ENCODE data around the gene TBL1X.

The TBL1X gene

DNA sequence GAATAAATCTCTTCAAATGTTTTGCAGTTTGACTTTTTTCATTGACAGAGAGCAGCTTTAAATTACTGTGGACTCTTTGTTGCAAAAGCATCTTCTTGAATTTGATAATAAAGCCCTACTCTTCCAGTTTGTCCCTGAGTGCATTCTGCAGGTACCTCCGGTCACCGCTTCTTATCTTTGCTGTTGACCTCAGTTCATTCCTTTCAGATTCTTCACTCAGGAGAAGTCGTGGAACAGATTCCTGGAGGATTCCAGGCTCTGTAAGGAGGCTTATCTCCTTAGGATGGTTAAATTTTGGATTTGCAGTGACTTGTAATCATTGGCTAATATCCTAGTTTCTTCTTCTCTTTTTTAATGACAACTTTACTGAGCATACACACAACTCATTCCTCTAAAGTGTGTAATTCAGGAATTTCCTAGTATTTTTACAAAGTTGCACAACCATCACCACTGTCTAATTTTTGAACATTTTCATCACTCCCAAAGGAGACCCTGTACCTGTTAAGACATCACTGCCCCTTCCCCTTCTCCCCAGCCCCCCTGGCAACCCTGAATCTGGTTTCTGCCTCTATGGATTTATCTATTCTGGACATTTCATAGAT is 22.0 kb downstream of the TBL1X start:
- TF ChIP-seq, protein P1, sequence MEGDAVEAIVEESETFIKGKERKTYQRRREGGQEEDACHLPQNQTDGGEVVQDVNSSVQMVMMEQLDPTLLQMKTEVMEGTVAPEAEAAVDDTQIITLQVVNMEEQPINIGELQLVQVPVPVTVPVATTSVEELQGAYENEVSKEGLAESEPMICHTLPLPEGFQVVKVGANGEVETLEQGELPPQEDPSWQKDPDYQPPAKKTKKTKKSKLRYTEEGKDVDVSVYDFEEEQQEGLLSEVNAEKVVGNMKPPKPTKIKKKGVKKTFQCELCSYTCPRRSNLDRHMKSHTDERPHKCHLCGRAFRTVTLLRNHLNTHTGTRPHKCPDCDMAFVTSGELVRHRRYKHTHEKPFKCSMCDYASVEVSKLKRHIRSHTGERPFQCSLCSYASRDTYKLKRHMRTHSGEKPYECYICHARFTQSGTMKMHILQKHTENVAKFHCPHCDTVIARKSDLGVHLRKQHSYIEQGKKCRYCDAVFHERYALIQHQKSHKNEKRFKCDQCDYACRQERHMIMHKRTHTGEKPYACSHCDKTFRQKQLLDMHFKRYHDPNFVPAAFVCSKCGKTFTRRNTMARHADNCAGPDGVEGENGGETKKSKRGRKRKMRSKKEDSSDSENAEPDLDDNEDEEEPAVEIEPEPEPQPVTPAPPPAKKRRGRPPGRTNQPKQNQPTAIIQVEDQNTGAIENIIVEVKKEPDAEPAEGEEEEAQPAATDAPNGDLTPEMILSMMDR (IDR thresholded peaks at IDR 0.05; ENCODE audit: low read depth, low read length) = no peak
- no peak overlapping the region for H3K4me3 ChIP-seq (ENCODE audit: low read depth, low read length)

DNA sequence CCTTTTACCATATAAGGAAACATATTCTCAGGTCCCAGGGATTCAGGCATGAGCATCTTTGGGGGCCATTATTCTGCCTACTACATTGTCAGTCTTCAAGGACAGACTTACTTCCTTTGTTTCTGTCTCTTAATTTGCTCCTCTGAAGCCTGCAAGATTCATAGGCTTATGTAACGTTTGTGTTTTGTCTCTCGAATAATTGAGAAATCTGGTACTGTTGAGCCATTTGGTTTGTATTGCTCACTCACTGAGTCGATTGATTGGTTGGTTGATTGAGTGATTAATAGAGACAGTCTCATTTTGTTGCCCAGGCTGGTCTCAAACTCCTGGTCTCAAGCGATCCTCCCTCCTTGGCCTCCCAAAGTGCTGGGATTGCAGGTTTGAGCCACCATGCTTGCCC is 23.7 kb downstream of the TBL1X start:
- TF ChIP-seq, protein P1 (IDR thresholded peaks at IDR 0.05; ENCODE audit: low read depth, low read length) = no peak
- H3K4me3 ChIP-seq (ENCODE audit: low read depth, low read length) = no peak overlapping the region

DNA sequence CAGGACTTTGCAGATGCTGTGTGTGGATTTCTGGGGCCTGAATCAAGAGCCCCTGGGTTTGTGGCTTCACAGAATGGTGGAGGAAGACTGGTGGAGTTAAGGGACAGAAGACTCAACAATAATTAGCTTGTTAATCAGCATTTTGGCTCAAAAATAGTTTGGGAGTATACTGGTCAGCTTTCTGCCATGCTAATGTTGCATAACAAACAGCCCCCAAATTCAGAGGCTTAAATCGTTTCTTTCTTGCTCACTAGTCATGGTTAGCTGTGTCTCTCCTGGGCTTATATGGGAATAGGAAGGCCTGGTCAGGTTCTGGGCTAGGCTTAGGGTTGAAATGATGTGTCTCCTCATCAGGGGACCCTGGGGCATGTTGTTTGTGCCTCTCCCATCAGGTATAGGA is 24.4 kb downstream of the TBL1X start:
- no peak overlapping the region for H3K4me3 ChIP-seq (ENCODE audit: low read depth, low read length)
- TF ChIP-seq, protein P1 (IDR thresholded peaks at IDR 0.05; ENCODE audit: low read depth, low read length) = no peak

DNA sequence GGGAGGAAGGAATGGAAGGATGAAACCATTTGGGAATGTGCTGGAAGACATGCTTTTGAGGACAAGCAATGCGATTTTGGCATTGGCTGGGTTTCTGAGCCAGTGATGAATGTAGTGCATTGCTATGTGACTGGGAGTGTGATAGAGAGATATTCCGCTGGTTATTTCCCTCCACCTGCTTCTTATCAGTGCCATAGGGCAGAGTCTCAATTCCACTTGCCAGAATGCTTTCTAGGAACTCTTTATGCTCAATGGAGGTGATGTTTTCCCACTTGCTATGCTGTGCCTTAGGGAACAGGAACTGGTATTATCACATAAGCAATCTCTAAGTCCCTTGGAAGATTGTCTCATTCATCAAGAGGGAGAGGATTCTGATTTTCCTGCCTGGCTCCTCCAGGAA is 28.0 kb downstream of the TBL1X start:
- TF ChIP-seq, protein P1 (IDR thresholded peaks at IDR 0.05; ENCODE audit: low read depth, low read length) = no peak
- H3K4me3 ChIP-seq (ENCODE audit: low read depth, low read length) = no peak overlapping the region

DNA sequence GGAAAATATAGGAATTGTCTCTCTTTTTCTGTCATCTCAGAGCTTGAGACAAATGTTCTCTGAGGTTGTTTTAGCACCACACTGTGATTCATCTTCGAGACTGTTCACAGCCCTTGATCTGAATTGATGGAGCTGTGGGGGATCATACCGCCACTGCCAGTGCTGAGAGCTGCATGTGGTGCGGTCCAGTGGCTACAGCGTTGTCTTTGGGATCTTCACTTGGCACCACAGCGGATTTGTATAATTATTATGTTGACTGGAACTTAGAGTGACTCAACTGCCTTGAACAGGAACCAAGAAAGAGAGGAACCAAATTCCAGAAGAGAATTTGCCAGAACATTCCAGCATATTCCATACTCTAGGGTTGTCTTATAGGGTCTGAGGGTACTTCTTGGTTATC is 29.1 kb downstream of the TBL1X start:
- TF ChIP-seq, protein P1 (IDR thresholded peaks at IDR 0.05; ENCODE audit: low read depth, low read length) = no peak
- H3K4me3 ChIP-seq (ENCODE audit: low read depth, low read length) = no peak overlapping the region

DNA sequence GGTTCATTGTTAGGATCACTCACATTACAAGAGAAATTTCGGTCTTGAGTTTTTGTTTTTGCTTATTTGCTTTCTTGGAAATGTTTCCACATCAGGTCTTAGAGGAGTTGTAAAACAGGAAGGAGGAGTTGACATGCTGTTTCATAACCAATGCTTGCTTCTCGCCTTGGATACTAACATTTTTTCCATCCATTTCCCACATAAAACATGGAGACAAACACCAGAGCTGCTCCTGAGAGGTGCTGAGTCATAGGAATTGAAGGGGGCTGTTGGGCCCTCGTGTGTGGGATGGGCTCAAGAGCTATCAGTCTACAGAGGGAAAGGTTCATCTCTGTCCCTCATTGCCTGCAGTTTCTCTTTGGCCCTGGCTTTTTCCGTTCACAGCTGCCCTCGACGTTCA is 29.9 kb downstream of the TBL1X start:
- no peak overlapping the region for H3K4me3 ChIP-seq (ENCODE audit: low read depth, low read length)
- TF ChIP-seq, protein P1 (IDR thresholded peaks at IDR 0.05; ENCODE audit: low read depth, low read length) = no peak

DNA sequence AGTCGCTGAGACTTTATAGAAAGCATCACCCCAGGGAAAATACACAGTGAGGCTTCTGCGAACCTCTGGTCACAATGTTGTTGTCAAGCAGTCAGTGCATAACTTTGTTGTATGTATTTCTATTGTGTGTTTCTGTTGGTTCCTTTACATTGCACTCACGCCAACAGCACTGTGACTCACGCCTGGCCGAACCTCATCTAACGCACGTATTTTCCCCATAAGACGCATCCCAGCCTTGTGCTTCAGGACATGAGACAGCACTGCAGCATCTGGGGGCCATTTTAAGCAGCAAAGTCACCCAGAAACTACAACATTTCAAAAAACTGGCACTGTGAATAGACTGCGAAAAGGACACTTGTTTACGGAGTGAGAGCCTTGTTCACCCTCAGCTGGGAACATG is 30.6 kb downstream of the TBL1X start:
- no peak overlapping the region for H3K4me3 ChIP-seq (ENCODE audit: low read depth, low read length)

More for the DNA sequence above, 30.6 kb downstream of the TBL1X start:
- TF ChIP-seq, protein P1 (IDR thresholded peaks at IDR 0.05; ENCODE audit: low read depth, low read length) = no peak

Data from WI38 (cell line).